Measurements from ENCODE around the gene TMEM217. TPM values are rescaled to one million over a fixed set of nuclear protein-coding genes. Genes with fewer than 3 reads are reported as not detected.

TMEM217 gene
- total RNA-seq, 4 donors from 2014 or later: 1.4 to 4.7 (median 2.0) TPM

- Histone ChIP-seq H3K27ac (peak overlapping the region; percentile 60 to 90 (median 85)), H3K36me3 (no peaks in the 10 kb centered on the region), H3K4me1 (peaks cover 27 to 65% (median 36%) of the 10 kb centered on the region in 3 donors), H3K27me3 (no peaks in the 10 kb centered on the region), H3K4me3 (no peak overlapping the region), H3K9me3 (no peaks in the 10 kb centered on the region)
- TF ChIP-seq POLR2A (IDR thresholded peaks at IDR 0.05): no peak
- TF ChIP-seq CTCF (IDR thresholded peaks at IDR 0.05): no peak
- intact Hi-C loops (cut with DNase I): no loop called here
- WGBS, 2 donors: 59 to 73% methylated on average over 2 to 3 of the region's 3 CpGs
- no peak for DNase-seq
These were observed 14.1 kb downstream of the TMEM217 start for GRCh38 chr6:37243816-37244370.

GRCh38 chr6:37243131-37243815 lies 14.7 kb downstream of the TMEM217 start:
- intact Hi-C loops (cut with DNase I): no loop called here
- Histone ChIP-seq H3K36me3 (no peaks in the 10 kb centered on the region), H3K27ac (peak overlapping the region; percentile 60 to 90 (median 85)), H3K4me3 (no peak overlapping the region), H3K9me3 (no peaks in the 10 kb centered on the region), H3K4me1 (peaks cover 27 to 68% (median 36%) of the 10 kb centered on the region in 3 donors), H3K27me3 (no peaks in the 10 kb centered on the region)
- 87 to 91% methylated on average over 7 to 8 of the region's 8 CpGs for WGBS, 2 donors
- no peak for TF ChIP-seq POLR2A (IDR thresholded peaks at IDR 0.05)
- TF ChIP-seq CTCF (IDR thresholded peaks at IDR 0.05): no peak
- no peak for DNase-seq

- intact Hi-C loops (cut with DNase I): no loop called here
- Histone ChIP-seq H3K27ac (peak overlapping the region; percentile 60 to 90 (median 85)), H3K36me3 (no peaks in the 10 kb centered on the region), H3K4me1 (peaks cover 27 to 72% (median 36%) of the 10 kb centered on the region in 3 donors), H3K4me3 (no peak overlapping the region), H3K9me3 (no peaks in the 10 kb centered on the region), H3K27me3 (no peaks in the 10 kb centered on the region)
- no peak for DNase-seq
- TF ChIP-seq POLR2A (IDR thresholded peaks at IDR 0.05) (no peak), CTCF (IDR thresholded peaks at IDR 0.05) (no peak)
- WGBS, 2 donors: 78 to 95% methylated on average over 1 of the region's 1 CpG
These were observed 15.4 kb downstream of the TMEM217 start for GRCh38 chr6:37242429-37243052.

GRCh38 chr6:37241775-37242428 lies 16.0 kb downstream of the TMEM217 start:
- Histone ChIP-seq H3K27ac (peak overlapping the region; percentile 60 to 90 (median 85)), H3K4me1 (peaks cover 27 to 72% (median 36%) of the 10 kb centered on the region in 3 donors)

More at GRCh38 chr6:37241775-37242428, 16.0 kb downstream of the TMEM217 start:
- Histone ChIP-seq H3K9me3 (no peaks in the 10 kb centered on the region), H3K4me3 (no peak overlapping the region), H3K27me3 (no peaks in the 10 kb centered on the region), H3K36me3 (no peaks in the 10 kb centered on the region)
- TF ChIP-seq CTCF (IDR thresholded peaks at IDR 0.05) (no peak), POLR2A (IDR thresholded peaks at IDR 0.05) (no peak)
- WGBS, 2 donors: 83% methylated on average over 5 of the region's 5 CpGs
- DNase-seq: no peak
- intact Hi-C loops (cut with DNase I): no loop called here

Measured in esophagus squamous epithelium (tissue), 5 donors.